GM21515 (cell line): Measurements from ENCODE around the gene KRT38.
"Not testable (repeated sequence)": the region's sequence is repeated elsewhere in the genome, so short reads cannot be mapped to it uniquely, and the experiment has no call there.

Experiments
- ATAC-seq: cut with Tn5 transposase; IDR thresholded peaks from one replicate; pipeline ENCODE4 v1.9.1; 2021; ENCODE audit not compliant: unreplicated experiment

KRT38 gene

DNA sequence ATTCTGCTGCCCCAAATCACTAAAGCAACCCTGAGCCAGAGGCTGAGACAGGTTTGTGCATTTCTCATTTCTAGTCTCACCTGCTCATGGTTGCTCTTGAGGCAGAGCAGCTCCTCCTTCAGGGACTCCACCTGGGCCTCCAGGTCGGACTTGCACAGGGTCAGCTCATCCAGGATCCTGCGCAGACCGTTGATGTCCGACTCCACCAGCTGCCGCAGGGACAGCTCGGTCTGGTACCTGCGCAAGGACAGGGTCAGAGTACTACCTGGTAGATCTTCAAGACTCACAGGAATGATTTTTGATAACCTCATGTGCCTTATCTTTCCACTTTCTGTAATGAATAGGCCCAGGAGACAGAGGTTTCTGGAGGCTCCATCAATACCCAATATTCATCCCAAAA is 44.4 kb downstream of the KRT38 start:
- ATAC-seq, result no peak

GRCh38 chr17:41395611-41396010 is 45.2 kb downstream of the KRT38 start:
- no peak for ATAC-seq

- ATAC-seq, result not testable (repeated sequence)
Measured at GRCh38 chr17:41395044-41395443, 45.7 kb downstream of the KRT38 start.

DNA sequence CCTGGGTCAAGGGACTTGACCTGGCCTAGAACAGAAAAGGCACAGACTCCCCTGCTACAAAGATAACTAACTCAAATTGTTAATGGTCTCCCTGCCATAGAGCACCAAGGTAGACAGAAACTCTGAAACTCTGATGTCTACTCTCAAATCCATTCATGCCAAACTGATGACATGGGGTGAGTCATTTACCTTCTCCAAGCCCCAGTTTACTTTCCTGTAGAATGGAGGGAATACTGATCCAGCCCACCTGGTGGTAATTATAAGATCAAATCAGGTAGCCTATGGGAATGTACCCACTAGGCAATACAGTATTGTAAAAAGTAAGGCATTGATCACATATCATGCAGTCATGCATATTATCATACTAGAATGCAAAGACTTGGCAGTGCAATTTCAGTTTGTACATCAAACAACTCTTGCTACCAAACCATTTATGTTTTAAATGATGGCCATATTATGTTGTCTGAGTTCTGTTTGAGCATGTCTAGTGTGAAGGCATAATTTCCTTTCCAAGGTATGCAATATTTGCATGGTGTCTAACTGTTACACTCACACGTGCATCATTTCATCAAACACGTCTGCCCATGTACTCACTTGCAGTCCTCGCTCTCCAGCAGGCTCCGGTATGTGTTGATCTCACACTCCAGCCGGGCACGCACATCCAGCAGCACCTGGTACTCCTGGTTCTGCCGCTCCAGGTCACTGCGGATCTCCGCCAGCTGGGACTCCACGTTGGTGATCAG is 46.4 kb downstream of the KRT38 start:
- ATAC-seq, result no peak

DNA sequence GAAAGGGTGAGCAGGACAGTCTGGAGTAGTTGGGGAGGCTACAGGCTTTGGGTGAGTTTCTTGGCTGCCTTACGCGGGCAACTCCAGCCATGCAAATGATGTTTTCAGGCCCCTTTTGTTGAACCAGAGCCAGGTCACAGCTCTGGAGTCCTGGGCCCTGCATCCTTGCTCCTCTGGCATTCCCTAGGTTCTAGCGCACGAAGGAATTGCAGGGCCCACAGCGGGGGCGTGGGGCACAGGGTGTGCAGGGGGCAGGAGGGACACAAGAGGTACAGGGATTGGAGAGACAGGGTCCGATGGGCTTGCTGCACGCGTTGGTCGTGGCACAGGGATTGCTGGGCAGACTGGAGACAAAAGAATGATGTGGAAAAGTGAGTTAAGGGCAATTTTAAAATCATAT is 47.0 kb downstream of the KRT38 start:
- ATAC-seq, result no peak

DNA sequence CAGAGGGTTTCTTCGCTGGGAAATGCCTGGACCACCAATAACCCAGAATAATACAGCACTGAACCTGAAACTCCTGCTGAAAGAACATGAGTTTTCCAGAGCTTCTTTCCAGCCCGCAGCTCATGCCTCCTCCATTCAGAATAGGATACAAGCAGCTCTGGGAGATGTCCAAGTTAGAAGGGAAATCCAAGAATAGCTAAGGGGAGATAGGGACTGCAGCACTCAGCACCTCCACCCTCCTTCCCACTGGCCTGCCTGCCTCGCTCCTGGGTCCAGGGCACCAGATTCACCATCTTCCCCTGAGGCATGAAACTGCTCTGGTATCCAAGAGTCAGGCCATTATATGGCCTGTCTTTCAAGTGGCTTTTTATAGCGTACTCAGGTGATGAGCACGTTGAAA is 47.5 kb downstream of the KRT38 start:
- ATAC-seq, result no peak

DNA sequence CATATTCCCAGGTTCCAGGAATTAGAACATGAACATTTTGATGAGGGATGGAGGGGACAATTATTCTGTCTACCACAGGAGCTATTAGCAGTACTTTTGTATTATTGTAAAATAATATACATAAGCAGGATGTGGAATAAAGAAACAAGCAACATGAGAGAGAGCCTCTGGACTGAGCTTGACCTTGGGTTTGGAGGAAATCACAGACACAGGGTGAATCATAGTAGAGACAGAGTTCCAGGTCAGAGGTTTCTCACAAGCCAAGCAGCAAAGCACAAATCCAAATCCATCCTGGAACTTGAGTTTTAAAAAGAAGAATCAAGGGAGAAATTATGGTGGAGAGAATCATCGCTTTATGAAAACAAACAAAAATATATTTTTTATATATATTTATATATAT is 48.5 kb downstream of the KRT38 start:
- no peak for ATAC-seq

- no peak for ATAC-seq
Measured at GRCh38 chr17:41391535-41391934, 49.2 kb downstream of the KRT38 start.

GRCh38 chr17:41390411-41390938 is 50.3 kb downstream of the KRT38 start:
- ATAC-seq, result no peak

DNA sequence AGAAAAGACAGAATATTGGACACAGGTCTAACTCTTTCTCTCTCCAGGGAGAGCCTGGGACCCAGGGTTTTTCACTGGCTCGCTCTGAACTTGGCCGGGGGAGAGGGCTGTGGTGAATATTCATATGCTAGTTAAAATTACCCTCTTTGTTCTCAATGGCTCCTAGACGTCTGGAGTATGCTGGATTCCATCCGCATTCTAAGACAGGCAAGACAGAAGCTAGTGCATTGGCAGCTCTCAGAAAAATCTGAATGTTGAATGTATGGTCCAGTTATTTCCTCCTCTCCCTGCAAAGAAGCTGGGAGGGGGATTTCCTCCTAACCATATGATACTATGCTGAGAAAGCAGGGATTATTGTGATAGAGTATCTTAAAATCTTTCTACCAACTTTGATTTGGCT is 53.1 kb downstream of the KRT38 start:
- no peak for ATAC-seq

DNA sequence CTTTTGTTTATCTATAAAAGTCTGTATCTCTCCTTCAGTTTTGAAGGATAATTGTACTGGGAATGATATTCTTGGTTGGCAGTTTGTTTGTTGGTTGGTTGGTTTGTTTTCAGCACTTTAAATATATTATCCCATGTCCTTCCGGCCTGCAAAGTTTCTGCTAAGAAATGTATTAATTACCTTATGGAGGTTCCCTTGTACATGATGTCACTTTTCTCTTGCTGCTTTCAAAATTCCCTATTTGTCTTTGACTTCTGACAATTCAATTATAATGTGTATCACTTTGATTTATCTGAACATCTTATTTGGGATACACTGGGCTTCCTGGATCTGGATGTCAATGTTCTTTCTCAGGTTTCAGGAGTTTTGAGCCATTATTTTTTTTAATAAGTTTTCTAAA is 54.6 kb downstream of the KRT38 start:
- ATAC-seq, result no peak
